HG02973 (cell line): ENCODE measurements around the gene ARHGEF4.
A peak's percentile ranks its signal among the peaks of the same experiment; 100 is the strongest.
"Not testable (repeated sequence)": the region's sequence is repeated elsewhere in the genome, so short reads cannot be mapped to it uniquely, and the experiment has no call there.

Experiments used
- ATAC-seq: cut with Tn5 transposase; IDR thresholded peaks from one replicate; pipeline ENCODE4 v1.9.1; 2021; ENCODE audit warnings: moderate library complexity; ENCODE audit not compliant: unreplicated experiment

ARHGEF4 gene

DNA sequence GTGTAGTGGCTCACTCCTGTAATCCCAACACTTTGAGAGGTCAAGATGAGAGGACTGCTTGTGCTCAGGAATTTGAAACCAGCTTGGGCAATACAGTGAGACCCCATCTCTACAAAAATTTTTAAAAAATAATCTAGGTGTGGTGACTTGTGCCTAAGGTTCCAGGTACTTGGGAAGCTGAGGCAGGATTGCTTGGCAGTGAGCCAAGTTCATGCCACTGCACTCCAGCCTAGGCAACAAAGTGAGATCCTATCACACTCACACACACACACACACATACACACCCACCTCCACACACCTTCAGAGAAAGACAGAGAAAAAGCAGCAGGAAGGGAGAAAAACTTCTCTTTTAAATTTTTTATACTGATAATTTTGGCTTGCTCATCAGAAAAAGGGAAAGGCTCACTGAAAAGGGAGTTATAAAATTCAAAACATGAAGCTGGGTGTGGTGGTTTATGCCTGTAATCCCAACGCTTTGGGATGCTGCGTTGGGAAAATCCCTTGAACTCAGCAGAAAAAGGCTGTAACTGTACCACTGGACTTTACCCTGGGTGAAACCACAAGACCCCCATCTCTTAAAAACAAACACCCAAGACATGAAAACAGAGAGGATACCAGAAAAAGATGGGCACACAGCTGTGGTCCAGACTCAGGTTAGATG lies 230.9 kb downstream of the ARHGEF4 start:
- ATAC-seq = no peak

DNA sequence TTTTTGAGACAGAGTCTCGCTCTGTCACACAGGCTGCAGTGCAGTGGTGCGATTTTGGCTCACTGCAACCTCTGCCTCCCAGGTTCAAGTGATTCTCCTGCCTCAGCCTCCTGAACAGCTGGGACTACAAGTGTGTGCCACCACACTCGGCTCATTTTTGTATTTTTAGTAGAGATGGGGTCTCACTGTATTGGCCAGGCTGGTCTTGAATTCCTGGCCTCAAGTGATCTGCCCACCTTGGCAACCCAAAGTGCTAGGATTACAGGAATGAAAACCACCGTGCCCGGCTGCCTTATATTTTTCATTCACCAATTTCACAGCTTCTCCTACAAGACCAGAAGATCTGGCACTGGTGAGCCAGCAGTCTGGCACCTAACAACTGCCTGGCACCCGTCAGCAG lies 231.5 kb downstream of the ARHGEF4 start:
- not testable (repeated sequence) for ATAC-seq

DNA sequence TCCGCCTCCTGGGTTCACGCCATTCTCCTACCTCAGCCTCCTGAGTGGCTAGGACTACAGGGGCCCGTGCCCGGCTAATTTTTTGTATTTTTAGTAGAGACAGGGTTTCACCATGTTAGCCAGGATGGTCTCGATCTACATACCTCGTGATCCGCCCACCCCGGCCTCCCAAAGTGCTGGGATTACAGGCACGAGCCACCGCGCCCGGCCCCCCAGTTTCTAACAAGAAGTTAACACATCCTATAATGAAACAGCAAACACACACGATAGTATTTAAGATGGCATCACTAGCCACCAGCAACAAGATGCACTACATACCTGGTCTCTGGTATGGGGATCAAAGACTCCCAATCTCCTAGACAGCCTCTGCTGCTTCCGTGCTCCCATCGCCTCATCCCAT lies 238.9 kb downstream of the ARHGEF4 start:
- not testable (repeated sequence) for ATAC-seq

DNA sequence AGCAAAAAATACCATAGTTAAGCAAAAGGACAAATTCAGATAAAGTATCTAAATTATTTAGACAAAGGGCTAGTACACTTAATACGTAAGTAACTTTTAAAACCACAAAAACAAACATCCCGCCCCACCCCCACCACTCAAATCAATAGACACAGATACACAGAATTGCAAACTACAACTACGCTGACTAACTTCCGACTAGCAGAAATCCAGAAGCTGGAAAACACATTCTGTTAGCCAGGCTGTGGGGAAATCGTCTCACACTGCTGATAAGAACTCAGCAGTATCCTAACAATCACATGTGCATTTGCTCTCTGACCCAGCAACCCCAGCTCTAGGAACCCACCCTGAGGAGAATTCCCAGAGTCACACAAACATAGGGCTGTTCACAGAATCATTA lies 240.0 kb downstream of the ARHGEF4 start:
- ATAC-seq = no peak

DNA sequence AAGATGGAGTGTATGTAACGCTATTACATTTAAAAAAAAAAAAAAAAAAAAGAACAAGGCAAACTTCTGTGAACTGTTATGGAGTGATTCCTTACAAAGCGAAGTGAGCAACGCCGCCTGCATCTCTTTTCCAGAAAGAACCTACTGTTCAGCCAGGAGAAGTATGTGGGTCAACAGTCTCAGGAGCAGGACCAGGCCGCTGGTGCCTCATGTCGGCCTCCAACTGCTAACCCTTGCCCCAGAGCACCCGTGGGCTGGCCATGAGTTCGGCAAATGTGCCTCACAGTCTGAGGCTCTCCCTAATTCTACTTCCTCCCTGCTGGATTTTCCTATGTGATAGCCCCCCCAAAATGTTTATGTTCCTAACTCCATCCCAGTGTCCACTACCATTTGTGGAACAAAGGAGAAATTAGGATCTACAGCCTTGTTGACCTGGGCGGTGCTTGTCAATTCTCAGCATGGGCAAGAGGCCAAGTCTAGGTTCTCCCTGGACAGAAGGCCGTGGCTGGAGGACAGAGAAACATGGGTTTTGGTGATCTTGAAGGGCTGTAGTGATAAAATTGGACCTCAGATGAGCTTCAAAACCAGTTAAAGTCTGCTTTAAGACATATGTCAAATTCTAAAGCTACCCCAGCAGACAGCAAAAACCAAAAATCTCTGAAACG lies 240.6 kb downstream of the ARHGEF4 start:
- ATAC-seq = no peak

DNA sequence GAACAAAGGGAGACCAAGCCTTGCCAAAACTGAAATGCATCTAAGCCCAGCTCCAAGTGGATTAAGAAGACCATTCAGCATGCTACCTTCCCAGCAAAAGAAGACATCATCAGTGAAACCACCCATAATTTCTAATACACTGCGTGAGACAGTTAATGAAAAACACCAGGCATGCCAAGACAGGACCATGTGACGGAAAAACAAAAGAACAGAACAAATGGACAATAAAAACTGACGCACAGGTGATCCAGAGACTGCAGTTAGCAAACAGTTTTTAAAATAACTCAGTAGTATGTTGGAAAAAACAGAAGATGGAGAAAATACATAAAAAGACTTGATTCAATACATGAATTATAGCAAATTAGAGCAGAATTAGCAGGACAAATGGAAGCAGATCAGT lies 241.3 kb downstream of the ARHGEF4 start:
- ATAC-seq = no peak

DNA sequence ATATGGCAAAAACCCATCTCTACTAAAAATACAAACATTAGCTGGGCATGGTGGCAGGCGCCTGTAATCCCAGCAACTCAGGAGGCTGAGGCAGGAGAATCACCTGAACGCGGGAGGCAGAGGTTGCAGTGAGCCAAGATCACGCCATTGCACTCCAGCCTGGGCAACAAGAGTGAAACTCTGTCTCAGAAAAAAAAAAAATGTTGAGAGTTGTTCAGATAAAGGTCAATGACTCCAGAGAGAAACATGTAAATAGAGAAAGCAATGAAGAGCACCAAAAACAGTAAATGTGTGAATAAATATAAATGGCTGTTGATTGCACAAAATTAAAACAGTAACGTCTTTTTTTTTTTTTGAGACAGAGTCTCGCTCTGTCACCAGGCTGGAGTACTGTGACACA lies 243.2 kb downstream of the ARHGEF4 start:
- ATAC-seq = not testable (repeated sequence)

DNA sequence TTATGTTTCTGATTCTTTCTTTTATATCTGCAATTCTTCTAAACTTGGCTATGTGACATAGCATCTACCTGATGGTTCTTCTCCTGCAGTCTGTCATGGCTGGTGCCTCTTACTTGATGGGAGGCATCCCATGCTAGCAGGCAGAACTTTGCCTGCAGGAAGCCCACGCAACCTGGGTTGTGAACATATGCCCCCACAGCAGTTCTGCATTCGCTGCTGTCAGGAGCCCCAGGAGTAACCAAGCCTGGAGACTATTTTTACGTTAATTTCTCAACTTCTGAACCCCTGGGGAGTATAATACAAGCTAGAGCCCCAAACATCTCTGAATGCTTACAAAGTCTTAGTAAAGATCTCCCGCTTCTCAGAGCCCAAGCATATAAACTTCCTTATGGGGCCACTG lies 244.5 kb downstream of the ARHGEF4 start:
- no peak for ATAC-seq

DNA sequence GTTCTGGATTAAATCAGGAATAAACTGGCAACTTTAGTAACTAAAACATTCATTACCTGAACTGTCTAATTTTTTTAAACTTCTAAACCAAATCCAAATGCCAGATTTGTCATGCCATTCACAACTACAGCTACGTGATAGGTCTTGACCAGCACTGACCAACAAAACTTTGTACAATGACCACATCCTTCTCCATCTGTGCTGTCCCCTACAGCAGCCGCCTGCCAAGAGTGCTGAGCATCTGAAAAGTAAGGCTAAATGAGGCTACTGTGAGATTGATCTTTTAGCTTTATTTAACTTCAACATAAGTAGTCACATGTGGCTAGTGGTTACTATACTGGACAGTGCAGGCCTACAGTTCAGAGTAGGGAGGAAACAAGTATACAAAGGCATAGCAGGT lies 248.9 kb downstream of the ARHGEF4 start:
- no peak for ATAC-seq

DNA sequence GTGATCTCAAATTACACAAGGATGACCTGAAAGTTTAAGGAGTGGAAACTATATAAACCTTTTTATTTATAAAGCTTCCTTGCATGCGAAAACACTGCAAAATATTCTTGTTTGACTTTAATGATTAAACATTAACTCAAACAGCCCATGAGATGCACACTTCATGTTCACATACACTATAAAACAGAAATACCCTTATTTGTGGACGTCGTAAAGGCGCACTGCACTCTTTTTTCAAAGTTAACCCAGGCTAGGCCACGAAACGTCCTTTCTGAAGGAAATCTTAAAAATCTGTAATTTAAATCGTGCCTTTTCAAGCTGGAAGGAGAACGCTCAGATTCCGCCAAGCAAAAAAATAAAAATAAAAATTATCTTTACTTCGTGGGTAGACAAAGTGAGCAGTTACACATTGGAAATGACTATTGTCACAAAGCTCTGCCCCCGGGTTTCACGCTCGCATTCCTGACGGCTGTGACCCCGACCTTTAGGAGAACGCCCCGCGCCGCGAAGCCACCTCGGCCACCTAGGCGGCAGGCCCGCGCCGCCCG lies 255.8 kb downstream of the ARHGEF4 start:
- no peak for ATAC-seq

DNA sequence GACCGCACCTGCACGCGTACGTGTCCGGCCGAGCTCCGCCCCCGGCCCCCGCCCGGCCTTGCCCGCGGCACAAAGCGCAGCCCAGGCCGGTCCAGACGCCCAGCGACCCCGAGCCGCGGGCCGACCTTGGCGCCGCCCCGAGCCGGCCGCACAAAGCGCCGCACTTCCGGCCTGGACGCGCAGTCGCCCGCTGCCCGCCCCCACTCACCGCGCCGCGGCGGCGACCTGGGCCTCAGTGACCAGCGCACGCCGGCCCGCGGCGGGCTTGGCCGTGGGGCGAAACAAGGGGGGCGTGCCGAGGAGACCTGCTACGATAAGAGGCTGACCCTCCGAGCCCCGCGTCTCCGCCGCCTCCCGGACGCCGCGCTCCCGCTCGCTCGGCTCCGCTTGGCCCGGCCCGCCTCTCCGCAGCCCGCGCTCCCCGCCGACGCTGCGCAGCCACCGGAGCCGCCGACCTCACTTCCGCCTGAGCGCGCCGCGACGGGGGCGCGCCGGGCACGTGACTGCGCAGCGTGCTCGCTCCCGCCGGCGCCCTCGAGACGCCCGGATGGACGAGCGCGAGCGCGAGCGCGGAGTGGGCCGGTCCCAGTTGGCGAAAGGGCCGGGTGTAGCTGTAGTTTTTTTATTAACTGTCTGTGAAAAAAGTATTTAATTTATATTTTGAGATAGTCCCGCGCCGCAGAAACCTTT lies 256.4 kb downstream of the ARHGEF4 start, which contains the start of gene FAM168B:
FAM168B (minus strand) TSS at position 455 of the 690 bp plus-strand sequence. CDS start 10,814 bp downstream, outside the sequence.
- ATAC-seq = peak; percentile 80

DNA sequence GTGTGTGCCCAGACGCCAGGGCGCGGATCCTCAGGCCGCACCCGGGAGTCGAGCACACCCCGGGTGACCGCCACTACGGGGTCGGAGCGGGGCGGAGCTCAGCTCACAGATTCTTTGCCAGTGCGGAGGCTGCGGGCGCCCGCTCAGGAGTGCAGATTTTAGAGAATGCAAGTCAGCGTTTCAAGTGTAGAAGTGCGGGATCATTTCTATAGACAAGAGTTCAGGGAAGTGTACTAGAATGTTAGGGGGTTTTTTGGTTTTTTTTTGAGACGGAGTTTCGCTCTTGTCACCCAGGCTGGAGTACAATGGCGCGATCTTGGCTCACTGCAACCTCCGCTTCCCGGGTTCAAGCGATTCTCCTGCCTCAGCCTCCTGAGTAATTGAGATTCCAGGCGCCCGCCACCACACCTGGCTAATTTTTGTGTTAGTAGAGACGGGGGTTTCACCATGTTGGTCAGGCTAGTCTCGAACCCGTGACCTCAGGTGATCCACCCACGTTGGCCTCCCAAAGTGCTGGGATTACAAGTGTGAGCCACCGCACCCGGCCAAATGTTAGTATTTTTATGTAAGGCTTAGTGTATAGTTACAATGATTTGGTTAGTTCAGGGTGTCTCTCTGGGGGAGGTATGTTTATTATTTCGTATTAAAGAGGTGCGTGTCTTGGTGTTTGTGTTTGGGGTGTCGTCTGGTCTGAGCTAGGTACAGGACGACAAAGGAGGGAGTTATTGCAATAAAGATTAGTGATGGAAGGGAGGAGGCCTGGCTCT lies 257.2 kb downstream of the ARHGEF4 start:
- peak; percentile 60 for ATAC-seq

DNA sequence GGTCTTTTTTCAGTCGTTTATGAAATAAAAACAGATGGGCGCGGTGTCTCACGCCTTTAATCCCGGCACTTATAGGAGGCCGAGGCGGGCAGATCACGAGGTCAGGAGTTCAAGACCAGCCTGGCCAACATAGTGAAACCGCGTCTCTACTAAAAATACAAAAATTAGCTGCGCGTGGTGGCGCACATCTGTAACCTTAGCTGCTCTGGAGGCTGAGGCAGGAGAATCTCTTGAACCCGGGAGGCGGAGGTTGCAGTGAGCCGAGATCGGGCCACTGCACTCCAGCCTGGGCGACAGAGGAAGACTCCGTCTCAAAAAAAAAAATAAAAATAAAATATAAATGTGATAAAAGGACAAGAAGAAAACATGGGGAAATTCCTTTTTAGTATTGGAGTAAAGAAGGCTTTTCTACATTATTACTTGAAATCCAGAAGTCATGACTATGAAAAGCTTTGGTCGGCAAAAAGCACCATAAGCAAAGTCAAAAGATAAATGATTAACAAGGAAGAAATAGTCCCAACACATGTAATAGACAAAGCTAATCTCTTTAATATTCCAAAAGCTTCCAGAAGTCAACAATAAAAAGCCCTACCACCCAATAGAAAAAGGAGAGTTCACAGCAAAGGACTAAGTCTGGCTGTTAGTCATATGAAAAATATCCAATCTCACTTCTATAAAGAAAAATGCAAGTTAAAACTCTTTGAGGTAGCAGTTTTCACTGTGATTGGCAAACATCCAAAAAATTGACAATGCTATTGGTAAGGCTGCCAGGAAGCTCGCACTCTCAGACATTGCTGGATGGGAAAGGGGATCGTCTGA lies 258.0 kb downstream of the ARHGEF4 start:
- ATAC-seq = no peak
